ENCODE data around the gene GNG4.

GRCh38 chr1:235556807-235557206 lies 92.8 kb downstream of the GNG4 start:
- TF ChIP-seq CTCF (conservative IDR thresholded peaks at IDR 0.05; ENCODE audit: low read length) (no peak), EZH2phosphoT487 (IDR thresholded peaks at IDR 0.05; ENCODE audit: borderline replicate concordance) (no peak)

All from Loucy (cell line).